Kidney (tissue), 14 donors: ENCODE results near the gene CRYGB. TPM values are rescaled to one million over a fixed set of nuclear protein-coding genes. Genes with fewer than 3 reads are reported as not detected.
A peak's percentile ranks its signal among the peaks of the same experiment; 100 is the strongest.
"Not testable (repeated sequence)": the region's sequence is repeated elsewhere in the genome, so short reads cannot be mapped to it uniquely, and the experiment has no call there.

Experiments used
- DNase-seq, 5 donors: peaks; one replicate each; pipeline ENCODE4 v3.0.0-alpha.2; 2013 to 2020
- FAIRE-seq: peaks from 2 replicates; lab custom pipeline; 2012; peaks lifted over from hg19 to GRCh38; lab: Jason Lieb, UNC
- H3K27ac ChIP-seq, 2 donors: one replicate each; pipeline ENCODE4 v1.7.0; 2013; ENCODE audit warnings: low read depth in 2 of 2, low read length in 2 of 2, inconsistent platforms in 1 of 2
- H3K27me3 ChIP-seq: one replicate; pipeline ENCODE4 v1.7.1; 2013; ENCODE audit warnings: low read length, inconsistent platforms; ENCODE audit not compliant: control insufficient read depth, insufficient read depth
- H3K36me3 ChIP-seq, 3 donors: one replicate each; pipeline versions ENCODE4 v1.7.0 to v1.7.1; 2013; ENCODE audit warnings: low read length in 3 of 3, control low read depth in 1 of 3, inconsistent platforms in 1 of 3; ENCODE audit not compliant: insufficient read depth in 3 of 3, control insufficient read depth in 2 of 3
- H3K4me1 ChIP-seq, 3 donors: one replicate each; pipeline versions ENCODE4 v1.7.0 to v1.7.1; 2013; ENCODE audit warnings: low read length in 3 of 3, inconsistent platforms in 1 of 3, low read depth in 1 of 3; ENCODE audit not compliant: control insufficient read depth in 2 of 3, insufficient read depth in 2 of 3
- H3K4me3 ChIP-seq, 3 donors: one replicate each; pipeline versions ENCODE4 v1.7.0 to v1.8.1; 2013; ENCODE audit warnings: low read length in 3 of 3, control low read depth in 1 of 3, inconsistent platforms in 1 of 3
- H3K9ac ChIP-seq, 3 donors: one replicate each; pipeline versions ENCODE4 v1.7.0 to v1.7.1; 2013; ENCODE audit warnings: low read length in 3 of 3, control low read depth in 1 of 3, inconsistent platforms in 1 of 3
- H3K9me3 ChIP-seq, 3 donors: one replicate each; pipeline versions ENCODE4 v1.7.0 to v1.7.1; 2013; ENCODE audit warnings: low read length in 3 of 3, control low read depth in 1 of 3, inconsistent platforms in 1 of 3; ENCODE audit not compliant: control insufficient read depth in 2 of 3, insufficient read depth in 1 of 3
- CTCF ChIP-seq: IDR thresholded peaks from 3 replicates; pipeline ENCODE4 v1.5.1; 2012; ENCODE audit warnings: mild to moderate bottlenecking, moderate library complexity, borderline replicate concordance; ENCODE audit not compliant: insufficient read depth; ENCODE audit errors: extremely low read depth
- intact Hi-C: fragments of 100-400 bp; cut with DNase I; formaldehyde crosslinking; loops from one replicate; pipeline ENCODE4 v1.11.1; 2022
- polyA plus RNA-seq: library from polyadenylated mRNA; stranded (reverse); fragments of 350-450 nt; fragmentation: Illumina TruSeq; extraction: RNeasy Lipid Tissue Mini Kit (QIAGEN cat#74804); gene quantifications from one replicate; pipeline ENCODE4 v1.2.3, GENCODE V29; 2014; ENCODE audit warnings: low read depth, low replicate concordance; ENCODE audit not compliant: insufficient read depth
- total RNA-seq: library from RNA; stranded (reverse); fragmentation: NEBNext Ultra II Directional; extraction: Animal tissue kit (Norgen Biotek cat#: 25700); gene quantifications from one replicate; pipeline ENCODE4 v1.2.1, GENCODE V29; 2021
- donor health status: control.
- donor health status: control.
- donor health status: control.
- donor health status: control.
- donor health status: control.
- donor health status: DM: yes; HTN: yes; CAD: no.
- donor health status: Normal renal cell carcinoma (clear cell type).

Gene CRYGB
- total and polyA plus RNA-seq, 2 donors from 2014 or later = not detected

GRCh38 chr2:208128136-208128535 lies 17.8 kb downstream of the CRYGB start:
- Histone ChIP-seq H3K4me1 (no peaks in the 10 kb centered on the region), H3K4me3 (no peak overlapping the region), H3K27me3 (no peaks in the 10 kb centered on the region), H3K9me3 (no peaks in the 10 kb centered on the region), H3K27ac (no peak overlapping the region), H3K9ac (no peak overlapping the region), H3K36me3 (no peaks in the 10 kb centered on the region)
- DNase-seq (peak in 1 of 5 donors; percentile 47), FAIRE-seq (no peak)
- no peak for TF ChIP-seq CTCF
- intact Hi-C loops = no loop called here

- no peak for TF ChIP-seq CTCF
- no peak overlapping the region for H3K27ac ChIP-seq
- H3K27me3 ChIP-seq = no peaks in the 10 kb centered on the region
- intact Hi-C loops = no loop called here
- FAIRE-seq (no peak), DNase-seq (no peak)
- no peaks in the 10 kb centered on the region for H3K9me3 ChIP-seq
- no peaks in the 10 kb centered on the region for H3K4me1 ChIP-seq
- no peak overlapping the region for H3K4me3 ChIP-seq
- H3K36me3 ChIP-seq = no peaks in the 10 kb centered on the region
- H3K9ac ChIP-seq = no peak overlapping the region
Measured at GRCh38 chr2:208127090-208127489, 18.9 kb downstream of the CRYGB start.

GRCh38 chr2:208125251-208125650 lies 20.7 kb downstream of the CRYGB start:
- Histone ChIP-seq H3K4me1 (no peaks in the 10 kb centered on the region), H3K27me3 (no peaks in the 10 kb centered on the region), H3K9me3 (no peaks in the 10 kb centered on the region), H3K9ac (no peak overlapping the region), H3K4me3 (no peak overlapping the region), H3K36me3 (no peaks in the 10 kb centered on the region), H3K27ac (no peak overlapping the region)
- no peak for TF ChIP-seq CTCF
- FAIRE-seq (no peak), DNase-seq (no peak)
- intact Hi-C loops = no loop called here

GRCh38 chr2:208124013-208124715 lies 21.8 kb downstream of the CRYGB start, which contains the start of gene CRYGD:
TSS of gene CRYGD (minus strand) at chr2:208124524. CDS start at chr2:208124473, 51 bp downstream.
- H3K27ac ChIP-seq, intact Hi-C loops, H3K27me3 ChIP-seq, H3K9ac ChIP-seq, H3K36me3 ChIP-seq, H3K9me3 ChIP-seq, H3K4me1 ChIP-seq, FAIRE-seq: not testable (repeated sequence)
- peak within 1 kb of the TSS in 1 of 3 donors; percentile 9 for H3K4me3 ChIP-seq
- peak in 4 of 5 donors; percentile 28 to 55 (median 46) for DNase-seq
